Measurements from ENCODE around the gene CNTLN. TPM values are rescaled to one million over a fixed set of nuclear protein-coding genes. Genes with fewer than 3 reads are reported as not detected.

Gene CNTLN
- total and polyA plus RNA-seq, 2 of the 8 experiments (the other 6 are each of a cell fraction or from before 2014, with no cell fraction given), result 4.8 to 10.8 TPM

DNA sequence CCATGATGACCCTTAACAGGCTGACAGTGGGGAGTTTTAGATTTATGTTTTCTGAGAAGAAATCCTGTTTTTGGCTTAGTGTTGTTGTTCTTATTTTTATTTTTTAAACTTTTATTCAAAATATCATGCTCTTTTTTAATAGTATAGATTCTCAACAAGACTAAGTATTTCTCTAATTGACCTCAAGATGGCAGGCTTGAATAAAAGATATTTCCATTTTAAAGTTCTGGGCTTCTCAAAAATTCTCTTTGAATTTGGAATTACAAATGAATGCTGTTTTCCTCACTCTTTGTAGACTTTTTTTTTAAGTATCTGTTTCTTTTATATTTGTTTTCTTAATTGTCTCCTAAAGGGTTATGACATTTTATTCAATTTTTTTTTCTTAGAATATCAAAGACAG lies 394.0 kb downstream of the CNTLN start:
- no peaks in the 10 kb centered on the region; a peak in 1 of 7 replicates for H3K4me1 ChIP-seq (replicated peaks in 1 of 4; ENCODE audit: control insufficient read depth in 3 of 4, insufficient read depth in 4 of 4, low read length in 3 of 4)
- no peak overlapping the region for H2BK15ac ChIP-seq (ENCODE audit: low read length)
- FAIRE-seq (no peak), DNase-seq (ENCODE audit: low read depth in 1 of 2, low spot score in 2 of 2) (no peak)
- H3K27ac ChIP-seq (ENCODE audit: low read depth, low read length), result no peak overlapping the region
- H3K18ac ChIP-seq (ENCODE audit: extremely low read depth, low read length), result no peak overlapping the region
- no peaks in the 10 kb centered on the region for H3K27me3 ChIP-seq (replicated peaks in 1 of 4; ENCODE audit: control insufficient read depth in 3 of 4, extremely low read depth in 1 of 4, insufficient read depth in 3 of 4, low read length in 3 of 4)
- no peaks in the 10 kb centered on the region for H3K79me2 ChIP-seq (ENCODE audit: control insufficient read depth in 1 of 2, insufficient read depth in 2 of 2, low read length in 2 of 2)
- no peaks in the 10 kb centered on the region for H3K79me1 ChIP-seq (ENCODE audit: low read depth, low read length)
- no peaks in the 10 kb centered on the region; a peak in 1 of 8 replicates for H3K36me3 ChIP-seq (ENCODE audit: control insufficient read depth in 2 of 4, insufficient read depth in 4 of 4, low read length in 3 of 4)
- no peaks in the 10 kb centered on the region for H3K23me2 ChIP-seq (ENCODE audit: low read depth, low read length)
- ChIA-PET POLR2A (ENCODE audit: partially characterized antibody) (no interaction called here), CTCF (ENCODE audit: partially characterized antibody) (interaction anchor here (0.7 to 2.7 kb wide), 9 partner anchors 8 to 681 kb away, joined by 3 to 45 read pairs (median 5); no protein-coding TSS in a partner anchor)
- H2AK5ac ChIP-seq (ENCODE audit: low read depth, low read length), result no peak overlapping the region
- H3K9me3 ChIP-seq (ENCODE audit: insufficient read depth in 2 of 2, low read depth in 1 of 2, low read length in 1 of 2), result no peaks in the 10 kb centered on the region
- no peak overlapping the region for H2BK20ac ChIP-seq (ENCODE audit: low read length)
- no peak overlapping the region for H2AFZ ChIP-seq (ENCODE audit: low read length)
- no peak overlapping the region for H4K91ac ChIP-seq (replicated peaks; ENCODE audit: insufficient read length, low read length)
- H4K5ac ChIP-seq (ENCODE audit: insufficient read length, low read depth, low read length), result no peak overlapping the region
- H4K8ac ChIP-seq (ENCODE audit: extremely low read depth, insufficient read depth, low read length), result no peak overlapping the region
- H4K20me1 ChIP-seq (replicated peaks in 1 of 2; ENCODE audit: control insufficient read depth in 1 of 2, insufficient read depth in 2 of 2, low read length in 2 of 2), result no peaks in the 10 kb centered on the region
- H3K56ac ChIP-seq (replicated peaks; ENCODE audit: insufficient read length, low read depth, low read length), result no peak overlapping the region
- H3K4me2 ChIP-seq (ENCODE audit: insufficient read depth in 1 of 2, low read depth in 2 of 2, low read length in 2 of 2), result no peak overlapping the region
- no peak overlapping the region for H3K23ac ChIP-seq (ENCODE audit: insufficient read length)
- no peak overlapping the region for H2BK5ac ChIP-seq (ENCODE audit: low read depth, low read length)
- no peak overlapping the region for H3K4me3 ChIP-seq (ENCODE audit: extremely low read depth in 1 of 4, insufficient read depth in 2 of 4, low read depth in 3 of 4, low read length in 4 of 4)
- H3K4ac ChIP-seq (replicated peaks; ENCODE audit: insufficient read length, low read depth, low read length), result no peak overlapping the region
- H3K9ac ChIP-seq (replicated peaks in 1 of 4; ENCODE audit: extremely low read depth in 1 of 4, low read depth in 3 of 4, low read length in 3 of 4), result no peak overlapping the region
- no peak overlapping the region for H3K14ac ChIP-seq (ENCODE audit: insufficient read length)
- H2BK120ac ChIP-seq (replicated peaks; ENCODE audit: low read depth, low read length), result no peak overlapping the region
- H2BK12ac ChIP-seq (ENCODE audit: low read depth, low read length), result no peak overlapping the region
- TF ChIP-seq CBX5 (IDR thresholded peaks at IDR 0.05; ENCODE audit: low read depth, low read length) (no peak), JUN (IDR thresholded peaks at IDR 0.05; ENCODE audit: low read depth, low read length) (no peak), KDM1A (IDR thresholded peaks at IDR 0.05; ENCODE audit: borderline replicate concordance, low read length) (no peak), BACH1 (IDR thresholded peaks at IDR 0.05; ENCODE audit: low read length) (no peak), CHD1 (IDR thresholded peaks at IDR 0.05; ENCODE audit: low read depth, low read length) (no peak), TCF12 (IDR thresholded peaks at IDR 0.05; ENCODE audit: low read depth, low read length) (no peak), SP2 (IDR thresholded peaks at IDR 0.05; ENCODE audit: low read length) (no peak), RAD21 (IDR thresholded peaks at IDR 0.05 in 1 of 2, conservative IDR thresholded peaks at IDR 0.05 in 1 of 2; ENCODE audit: low read depth in 2 of 2, low read length in 2 of 2) (peak in 1 of 2 experiments; percentile 55; a peak in 3 of 4 replicates), PHF8 (conservative IDR thresholded peaks at IDR 0.05; ENCODE audit: low read depth, low read length) (no peak), SIRT6 (IDR thresholded peaks at IDR 0.05; ENCODE audit: low read length) (no peak), FOSL1 (IDR thresholded peaks at IDR 0.05; ENCODE audit: insufficient read depth, low read depth, low read length) (no peak), RNF2 (IDR thresholded peaks at IDR 0.05; ENCODE audit: borderline replicate concordance, low read depth, low read length, missing control alignments, poor library complexity, severe bottlenecking) (no peak)
